Measurements from ENCODE around the gene PRKCA. TPM values are rescaled to one million over a fixed set of nuclear protein-coding genes. Genes with fewer than 3 reads are reported as not detected.
"Not testable (repeated sequence)": the region's sequence is repeated elsewhere in the genome, so short reads cannot be mapped to it uniquely, and the experiment has no call there.

PRKCA gene
- total RNA-seq, 1 donor: 60.5 TPM

- H3K4me3 ChIP-seq (ENCODE audit: low read depth, low read length): no peak overlapping the region
- TF ChIP-seq, protein P1, sequence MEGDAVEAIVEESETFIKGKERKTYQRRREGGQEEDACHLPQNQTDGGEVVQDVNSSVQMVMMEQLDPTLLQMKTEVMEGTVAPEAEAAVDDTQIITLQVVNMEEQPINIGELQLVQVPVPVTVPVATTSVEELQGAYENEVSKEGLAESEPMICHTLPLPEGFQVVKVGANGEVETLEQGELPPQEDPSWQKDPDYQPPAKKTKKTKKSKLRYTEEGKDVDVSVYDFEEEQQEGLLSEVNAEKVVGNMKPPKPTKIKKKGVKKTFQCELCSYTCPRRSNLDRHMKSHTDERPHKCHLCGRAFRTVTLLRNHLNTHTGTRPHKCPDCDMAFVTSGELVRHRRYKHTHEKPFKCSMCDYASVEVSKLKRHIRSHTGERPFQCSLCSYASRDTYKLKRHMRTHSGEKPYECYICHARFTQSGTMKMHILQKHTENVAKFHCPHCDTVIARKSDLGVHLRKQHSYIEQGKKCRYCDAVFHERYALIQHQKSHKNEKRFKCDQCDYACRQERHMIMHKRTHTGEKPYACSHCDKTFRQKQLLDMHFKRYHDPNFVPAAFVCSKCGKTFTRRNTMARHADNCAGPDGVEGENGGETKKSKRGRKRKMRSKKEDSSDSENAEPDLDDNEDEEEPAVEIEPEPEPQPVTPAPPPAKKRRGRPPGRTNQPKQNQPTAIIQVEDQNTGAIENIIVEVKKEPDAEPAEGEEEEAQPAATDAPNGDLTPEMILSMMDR (IDR thresholded peaks at IDR 0.05; ENCODE audit: insufficient read depth, low read depth, low read length): no peak
- no peak for DNase-seq (ENCODE audit: low read depth)
Measured at GRCh38 chr17:66488864-66489263, 186.5 kb downstream of the PRKCA start.

DNA sequence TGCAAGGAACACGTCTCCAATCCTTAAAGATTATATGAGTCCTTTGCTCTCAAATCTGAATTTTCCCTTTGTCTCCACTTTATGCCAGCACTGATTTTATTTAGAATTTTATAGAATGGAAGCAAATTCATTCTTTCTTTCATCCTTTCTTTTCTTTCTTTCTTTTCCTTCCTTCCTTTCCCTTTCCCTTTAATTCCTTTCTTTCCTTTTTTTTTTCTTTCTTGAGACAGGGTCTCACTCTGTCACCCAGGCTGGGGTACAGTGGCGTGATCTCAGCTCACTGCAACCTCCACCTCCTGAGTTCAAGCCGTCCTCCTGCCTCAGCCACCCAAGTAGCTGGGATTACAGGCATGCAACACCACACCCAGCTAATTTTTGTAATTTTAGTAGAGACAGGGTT is 187.2 kb downstream of the PRKCA start:
- DNase-seq (ENCODE audit: low read depth): not testable (repeated sequence)

DNA sequence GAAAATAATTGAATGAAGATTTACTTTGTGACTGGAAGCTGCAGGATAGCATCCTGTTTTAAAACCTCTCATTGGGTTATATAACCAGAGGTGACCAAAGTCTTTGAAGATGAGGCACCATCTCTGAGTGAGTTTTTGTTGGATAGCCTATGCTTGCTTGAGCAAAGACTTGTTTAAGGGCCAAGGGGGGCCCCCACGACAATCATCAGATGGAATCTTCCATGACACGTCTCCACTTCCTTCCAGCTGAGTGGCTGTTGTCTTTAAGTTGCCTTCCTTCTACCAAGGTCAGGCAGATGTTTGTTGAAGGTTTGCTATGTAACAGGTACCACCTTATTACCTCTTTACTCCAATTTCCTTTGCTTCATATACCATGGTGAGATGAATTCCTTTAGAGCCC is 188.8 kb downstream of the PRKCA start:
- TF ChIP-seq, protein P1 (IDR thresholded peaks at IDR 0.05; ENCODE audit: insufficient read depth, low read depth, low read length): no peak
- no peak overlapping the region for H3K4me3 ChIP-seq (ENCODE audit: low read depth, low read length)
- DNase-seq (ENCODE audit: low read depth): no peak

More for the DNA sequence above, 187.2 kb downstream of the PRKCA start:
- H3K4me3 ChIP-seq (ENCODE audit: low read depth, low read length): not testable (repeated sequence)

- no peak for DNase-seq (ENCODE audit: low read depth)
- no peak overlapping the region for H3K4me3 ChIP-seq (ENCODE audit: low read depth, low read length)
- TF ChIP-seq, protein P1 (IDR thresholded peaks at IDR 0.05; ENCODE audit: insufficient read depth, low read depth, low read length): no peak
Measured at GRCh38 chr17:66491665-66492064, 189.3 kb downstream of the PRKCA start.

GRCh38 chr17:66492080-66492479 is 189.7 kb downstream of the PRKCA start:
- TF ChIP-seq, protein P1 (IDR thresholded peaks at IDR 0.05; ENCODE audit: insufficient read depth, low read depth, low read length): no peak
- H3K4me3 ChIP-seq (ENCODE audit: low read depth, low read length): no peak overlapping the region
- no peak for DNase-seq (ENCODE audit: low read depth)

- DNase-seq (ENCODE audit: low read depth): peak; percentile 69
- H3K4me3 ChIP-seq (ENCODE audit: low read depth, low read length): no peak overlapping the region
- TF ChIP-seq, protein P1 (IDR thresholded peaks at IDR 0.05; ENCODE audit: insufficient read depth, low read depth, low read length): no peak
Measured at GRCh38 chr17:66492561-66493005, 190.2 kb downstream of the PRKCA start.

DNA sequence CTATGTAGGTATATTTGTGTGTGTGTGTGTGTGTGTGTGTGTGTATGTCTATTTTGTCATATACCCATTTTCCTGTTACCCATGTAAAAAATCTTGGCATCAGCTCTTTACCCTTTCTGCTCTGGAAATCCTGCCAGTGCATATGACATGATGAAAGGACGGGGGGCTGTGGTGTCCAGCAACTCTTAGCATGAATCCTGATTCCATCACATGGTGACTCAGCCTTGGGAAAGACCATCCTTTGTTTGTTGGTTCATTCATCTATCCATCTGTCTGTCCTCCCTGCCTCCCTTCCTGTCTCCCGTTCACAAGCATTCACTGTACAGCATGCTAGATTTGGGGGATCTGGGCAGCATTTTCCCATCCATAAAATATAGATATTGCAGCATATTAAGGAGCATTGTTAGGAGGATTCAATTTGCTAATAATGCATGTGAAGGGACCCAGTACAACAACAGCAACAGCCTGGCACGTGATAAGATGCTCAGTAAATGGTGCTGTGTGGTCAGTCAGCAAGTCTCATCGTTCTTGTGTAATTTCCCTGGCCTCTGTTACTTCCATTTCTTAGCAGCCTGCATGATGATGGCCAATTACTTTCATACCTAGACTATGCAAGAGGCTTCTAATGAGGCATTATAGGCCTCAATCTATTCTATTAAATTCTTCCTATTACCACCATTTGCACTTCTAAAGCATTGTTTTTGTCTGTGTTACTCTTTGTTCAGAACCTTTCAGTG is 191.0 kb downstream of the PRKCA start:
- TF ChIP-seq, protein P1 (IDR thresholded peaks at IDR 0.05; ENCODE audit: insufficient read depth, low read depth, low read length): no peak
- peak; percentile 73 for DNase-seq (ENCODE audit: low read depth)
- no peak overlapping the region for H3K4me3 ChIP-seq (ENCODE audit: low read depth, low read length)
